Neuronal stem cell (in vitro differentiated cells): ENCODE results near the gene ABCC4.

Experiments used
- DNase-seq: peaks from one replicate; pipeline ENCODE4 v3.0.0-alpha.2; 2013; ENCODE audit warnings: low spot score
- H2AFZ ChIP-seq: one replicate; pipeline ENCODE4 v1.6.1; 2013; ENCODE audit warnings: mild to moderate bottlenecking, low read length, inconsistent platforms
- H2AK5ac ChIP-seq: 2 replicates; pipeline ENCODE4 v1.6.1; 2013; ENCODE audit warnings: low read depth, mild to moderate bottlenecking, inconsistent platforms, low read length, moderate library complexity, mixed read lengths
- H2BK120ac ChIP-seq: 2 replicates; pipeline ENCODE4 v1.6.1; 2013; ENCODE audit warnings: low read depth, mild to moderate bottlenecking, inconsistent platforms, low read length, moderate library complexity, mixed read lengths
- H2BK12ac ChIP-seq: one replicate; pipeline ENCODE4 v1.6.1; 2013; ENCODE audit warnings: low read length, inconsistent platforms
- H2BK15ac ChIP-seq: 2 replicates; pipeline ENCODE4 v1.6.1; 2013; ENCODE audit warnings: mild to moderate bottlenecking, low read length, inconsistent platforms, mixed read lengths
- H2BK5ac ChIP-seq: one replicate; pipeline ENCODE4 v1.6.1; 2013; ENCODE audit warnings: inconsistent platforms, mild to moderate bottlenecking, low read length, moderate library complexity
- H3K14ac ChIP-seq: one replicate; pipeline ENCODE4 v1.6.1; 2013; ENCODE audit warnings: low read length, inconsistent platforms
- H3K18ac ChIP-seq: 2 replicates; pipeline ENCODE4 v1.6.1; 2013; ENCODE audit warnings: low read length, inconsistent platforms
- H3K23ac ChIP-seq: 2 replicates; pipeline ENCODE4 v1.6.1; 2013; ENCODE audit warnings: low read depth, mild to moderate bottlenecking, mixed read lengths, low read length, inconsistent platforms; ENCODE audit not compliant: poor library complexity
- H3K27ac ChIP-seq: replicated peaks from 3 replicates; pipeline ENCODE4 v1.5.1; 2013; ENCODE audit warnings: low read length, inconsistent platforms
- H3K27me3 ChIP-seq, 3 experiments: 2 replicates each; pipeline ENCODE4 v1.6.1; 2013; ENCODE audit warnings: low read length in 3 of 3, mild to moderate bottlenecking in 2 of 3, inconsistent platforms in 1 of 3, low read depth in 1 of 3, mixed read lengths in 1 of 3, moderate library complexity in 1 of 3; ENCODE audit not compliant: control insufficient read depth in 3 of 3, insufficient read depth in 3 of 3
- H3K36me3 ChIP-seq, 2 donors: replicated peaks in 1 of 2; 2 replicates each; pipeline ENCODE4 v1.6.1; 2013; ENCODE audit warnings: low read length in 2 of 2; ENCODE audit not compliant: control insufficient read depth in 2 of 2, insufficient read depth in 2 of 2
- H3K4ac ChIP-seq: 2 replicates; pipeline ENCODE4 v1.6.1; 2013; ENCODE audit warnings: inconsistent platforms, mild to moderate bottlenecking, low read length, moderate library complexity
- H3K4me1 ChIP-seq, 2 donors: 1 replicate in 1 of 2; 2 replicates in 1 of 2; pipeline ENCODE4 v1.6.1; 2013; ENCODE audit warnings: low read length in 2 of 2, low read depth in 1 of 2; ENCODE audit not compliant: control insufficient read depth in 2 of 2, insufficient read depth in 1 of 2
- H3K4me2 ChIP-seq: one replicate; pipeline ENCODE4 v1.6.1; 2013; ENCODE audit warnings: mild to moderate bottlenecking, low read length, inconsistent platforms; ENCODE audit not compliant: insufficient read depth, poor library complexity, severe bottlenecking
- H3K4me3 ChIP-seq, 2 donors: 2 replicates each; pipeline ENCODE4 v1.5.1; 2013; ENCODE audit warnings: low read length in 2 of 2, mild to moderate bottlenecking in 2 of 2, inconsistent platforms in 1 of 2, moderate library complexity in 1 of 2
- H3K79me1 ChIP-seq: one replicate; pipeline ENCODE4 v1.6.1; 2013; ENCODE audit warnings: low read depth, mild to moderate bottlenecking, inconsistent platforms, low read length, moderate library complexity
- H3K9ac ChIP-seq: one replicate; pipeline ENCODE4 v1.6.1; 2013; ENCODE audit warnings: mild to moderate bottlenecking, low read depth, low read length, inconsistent platforms; ENCODE audit not compliant: poor library complexity
- H3K9me3 ChIP-seq, 2 donors: replicated peaks in 1 of 2; 2 replicates each; pipeline versions ENCODE3 to v1.6.1; 2013; ENCODE audit warnings: low read length in 2 of 2, mild to moderate bottlenecking in 2 of 2, inconsistent platforms in 1 of 2, low read depth in 1 of 2, mixed read lengths in 1 of 2, moderate library complexity in 1 of 2; ENCODE audit not compliant: control insufficient read depth in 2 of 2, insufficient read depth in 1 of 2
- H4K8ac ChIP-seq: one replicate; pipeline ENCODE4 v1.6.1; 2013; ENCODE audit warnings: low read depth, mild to moderate bottlenecking, inconsistent platforms, low read length, moderate library complexity
- H4K91ac ChIP-seq: one replicate; pipeline ENCODE4 v1.6.1; 2013; ENCODE audit warnings: low read length, low read depth, mild to moderate bottlenecking, inconsistent platforms; ENCODE audit not compliant: poor library complexity
- WGBS, 2 donors: extraction: QIAGEN DNeasy Blood & Tissue Kit; methylation state at CpG; one replicate each; pipeline ENCODE4 v1.1.7; 2013; ENCODE audit warnings: missing lambda C conversion rate in 2 of 2, mixed read lengths in 1 of 2; ENCODE audit not compliant: insufficient read length in 2 of 2, insufficient replicate concordance in 1 of 2; ENCODE audit errors: extremely low coverage in 2 of 2; 5-methylcytosine and 5-hydroxymethylcytosine counted together

Gene ABCC4

DNA sequence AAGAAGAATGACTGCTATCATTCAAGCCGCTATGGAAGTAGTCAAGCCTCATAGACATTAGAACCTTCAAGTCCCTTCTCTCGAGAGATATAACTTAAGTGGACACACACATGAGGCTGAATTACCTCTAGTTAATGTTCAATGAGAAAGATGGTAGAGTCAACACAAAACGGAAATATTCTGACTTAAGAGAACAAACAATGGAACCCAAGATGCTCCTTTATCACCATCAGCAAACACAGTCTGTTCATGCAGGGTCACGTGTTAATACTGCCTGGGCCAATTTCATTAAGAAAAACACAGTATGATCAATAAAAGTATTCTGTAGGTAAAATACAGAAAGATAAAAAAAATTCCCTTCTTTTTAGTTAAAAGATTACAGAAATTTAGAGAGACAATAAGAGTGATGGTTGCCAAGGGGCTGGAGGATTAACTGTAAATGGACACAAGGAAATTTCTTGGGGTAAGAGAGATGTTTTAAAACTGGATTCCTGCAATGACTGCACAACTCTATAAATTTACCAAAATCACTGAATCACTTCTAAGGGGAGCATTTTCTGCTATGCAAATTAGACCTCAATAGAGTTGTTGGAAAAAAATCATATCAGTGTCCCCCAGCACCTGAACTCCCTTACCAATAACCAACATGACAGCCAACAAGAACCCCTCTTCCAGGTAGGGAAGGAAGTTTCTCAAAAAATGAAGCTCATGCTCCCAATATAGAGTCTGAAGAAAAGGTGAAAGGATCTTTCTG is 256.6 kb downstream of the ABCC4 start:
- H3K4me2 ChIP-seq: no peak overlapping the region
- no peak overlapping the region for H3K18ac ChIP-seq
- H3K79me1 ChIP-seq: no peaks in the 10 kb centered on the region
- no peak overlapping the region for H3K4me3 ChIP-seq
- no peak for DNase-seq
- no peak overlapping the region for H4K91ac ChIP-seq
- no peak overlapping the region for H3K23ac ChIP-seq
- peaks cover 0 to 5% of the 10 kb centered on the region in 2 donors for H3K9me3 ChIP-seq
- no peak overlapping the region for H3K14ac ChIP-seq
- H4K8ac ChIP-seq: no peak overlapping the region
- no peak overlapping the region for H2BK120ac ChIP-seq
- no peak overlapping the region for H2BK15ac ChIP-seq
- WGBS, 2 donors: no CpG with 5 or more reads among the region's 4 CpGs
- H2AFZ ChIP-seq: no peak overlapping the region
- H2BK5ac ChIP-seq: no peak overlapping the region
- H3K4me1 ChIP-seq: no peaks in the 10 kb centered on the region
- H3K27me3 ChIP-seq: no peaks in the 10 kb centered on the region
- H3K4ac ChIP-seq: no peak overlapping the region
- H3K9ac ChIP-seq: no peak overlapping the region
- peaks cover 0 to 14% of the 10 kb centered on the region in 2 donors for H3K36me3 ChIP-seq
- no peak overlapping the region for H2BK12ac ChIP-seq
- no peak overlapping the region for H2AK5ac ChIP-seq
- H3K27ac ChIP-seq: no peak overlapping the region

DNA sequence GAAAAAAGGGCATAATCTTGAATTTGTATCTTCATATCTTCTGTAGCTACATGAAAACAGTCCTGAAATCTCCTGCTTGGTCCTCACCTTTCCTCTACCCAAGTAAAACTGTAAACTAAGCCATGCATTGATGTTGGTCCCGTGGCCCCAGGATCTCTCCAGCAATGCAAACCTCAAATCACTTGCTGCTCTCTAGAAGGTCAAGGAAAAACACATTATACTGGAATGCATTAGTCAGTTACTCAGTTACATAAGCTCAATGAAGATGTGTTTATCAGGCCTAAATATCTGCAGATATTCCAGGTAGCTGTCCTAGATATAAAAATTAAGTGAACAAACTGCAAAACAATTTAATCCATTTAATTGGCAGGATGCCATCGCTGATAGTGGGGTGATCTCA is 261.8 kb downstream of the ABCC4 start:
- no peak overlapping the region for H2BK15ac ChIP-seq
- no peak overlapping the region for H3K14ac ChIP-seq
- no peak overlapping the region for H2AK5ac ChIP-seq
- no peak overlapping the region for H4K91ac ChIP-seq
- no peak overlapping the region for H3K4me3 ChIP-seq
- no peak overlapping the region for H2AFZ ChIP-seq
- peaks cover 0 to 5% of the 10 kb centered on the region in 2 donors for H3K9me3 ChIP-seq
- WGBS, 2 donors: no CpG with 5 or more reads among the region's 2 CpGs
- no peaks in the 10 kb centered on the region for H3K27me3 ChIP-seq
- H2BK12ac ChIP-seq: no peak overlapping the region
- H3K18ac ChIP-seq: no peak overlapping the region
- H3K4me1 ChIP-seq: peaks cover 0 to 5% of the 10 kb centered on the region in 2 donors
- no peak overlapping the region for H3K9ac ChIP-seq
- no peak for DNase-seq
- no peak overlapping the region for H3K4ac ChIP-seq
- no peak overlapping the region for H2BK120ac ChIP-seq
- no peak overlapping the region for H4K8ac ChIP-seq
- H3K23ac ChIP-seq: no peak overlapping the region
- no peaks in the 10 kb centered on the region for H3K79me1 ChIP-seq
- no peak overlapping the region for H3K27ac ChIP-seq
- H3K4me2 ChIP-seq: no peak overlapping the region
- H3K36me3 ChIP-seq: peaks cover 0 to 16% of the 10 kb centered on the region in 2 donors
- H2BK5ac ChIP-seq: no peak overlapping the region

DNA sequence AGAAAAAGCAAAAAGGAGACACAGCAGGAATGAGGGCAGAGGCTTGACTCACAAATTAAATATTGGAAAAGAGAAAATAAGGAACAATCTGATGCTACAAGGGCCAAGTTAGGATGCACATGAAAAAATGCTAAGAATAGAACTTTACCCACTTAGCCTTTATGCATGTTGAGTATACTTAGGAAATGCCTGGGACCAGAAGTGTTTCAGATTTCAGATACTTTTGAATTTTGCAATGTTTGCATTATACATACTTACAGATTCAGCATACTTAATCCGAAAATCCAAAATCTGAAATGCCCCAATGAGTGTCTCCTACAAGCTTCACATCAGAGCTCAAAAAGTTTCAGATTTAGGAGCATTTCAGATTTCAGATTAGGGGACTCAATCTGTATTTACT is 262.3 kb downstream of the ABCC4 start:
- no peak overlapping the region for H3K18ac ChIP-seq
- no peaks in the 10 kb centered on the region for H3K79me1 ChIP-seq
- H3K27ac ChIP-seq: no peak overlapping the region
- no peak for DNase-seq
- no peak overlapping the region for H4K8ac ChIP-seq
- H3K36me3 ChIP-seq: peaks cover 0 to 16% of the 10 kb centered on the region in 2 donors
- no peak overlapping the region for H2AK5ac ChIP-seq
- H3K4me3 ChIP-seq: no peak overlapping the region
- no peak overlapping the region for H3K23ac ChIP-seq
- no peak overlapping the region for H4K91ac ChIP-seq
- no peak overlapping the region for H2BK12ac ChIP-seq
- no peak overlapping the region for H3K4me2 ChIP-seq
- no peak overlapping the region for H3K9ac ChIP-seq
- H2AFZ ChIP-seq: no peak overlapping the region
- H2BK120ac ChIP-seq: no peak overlapping the region
- H3K27me3 ChIP-seq: no peaks in the 10 kb centered on the region
- H3K9me3 ChIP-seq: peaks cover 0 to 5% of the 10 kb centered on the region in 2 donors
- no peak overlapping the region for H2BK5ac ChIP-seq
- H3K4me1 ChIP-seq: peaks cover 0 to 5% of the 10 kb centered on the region in 2 donors
- no CpG with 5 or more reads among the region's 1 CpG for WGBS, 2 donors
- H2BK15ac ChIP-seq: no peak overlapping the region
- H3K14ac ChIP-seq: no peak overlapping the region
- no peak overlapping the region for H3K4ac ChIP-seq

DNA sequence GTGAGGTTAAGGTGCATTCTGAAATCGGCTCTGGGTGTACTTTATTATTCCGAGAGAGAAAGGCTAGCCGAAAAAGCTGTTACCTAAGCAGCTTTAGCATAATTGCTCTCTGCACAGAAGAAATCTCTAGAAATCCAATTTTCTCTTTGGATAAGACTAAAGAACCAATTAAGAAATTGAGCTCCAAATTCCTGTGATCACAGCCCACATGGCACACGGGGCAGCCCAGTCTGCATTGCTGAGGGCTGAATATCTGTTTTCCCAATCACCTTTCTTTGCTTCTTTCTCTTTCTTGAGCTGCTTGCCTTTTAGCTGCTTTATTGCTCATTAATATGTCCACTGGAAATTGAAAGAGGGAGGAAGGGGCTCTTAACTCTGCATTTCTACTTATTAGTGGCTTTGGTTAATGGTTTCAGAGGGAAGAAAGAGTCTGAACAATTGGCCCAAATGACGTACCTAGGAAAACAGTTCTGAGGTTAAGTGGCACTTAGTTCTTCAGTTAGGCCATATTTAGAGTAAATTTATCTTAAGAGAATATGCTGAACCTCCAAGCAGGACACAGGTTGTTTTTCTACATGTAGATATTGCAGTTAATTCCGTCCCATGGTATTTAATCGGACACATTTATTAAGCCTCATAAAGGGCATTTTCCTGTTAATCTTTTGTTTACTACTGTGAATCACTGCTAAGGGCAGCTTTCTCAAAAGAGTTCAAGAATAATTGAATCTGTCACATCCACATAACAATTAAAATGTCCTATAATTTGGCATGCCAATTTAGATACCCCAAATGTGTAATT is 265.7 kb downstream of the ABCC4 start:
- H3K4me2 ChIP-seq: no peak overlapping the region
- no peak overlapping the region for H3K14ac ChIP-seq
- H3K18ac ChIP-seq: no peak overlapping the region
- no peak overlapping the region for H2BK5ac ChIP-seq
- no peak overlapping the region for H4K8ac ChIP-seq
- no peaks in the 10 kb centered on the region for H3K9me3 ChIP-seq
- no peak overlapping the region for H2BK120ac ChIP-seq
- no peak overlapping the region for H2AFZ ChIP-seq
- no peak overlapping the region for H3K23ac ChIP-seq
- peak overlapping the region; percentile 6 for H3K27ac ChIP-seq
- H3K4me3 ChIP-seq: no peak overlapping the region
- DNase-seq: no peak
- H3K4me1 ChIP-seq: peaks cover 0 to 5% of the 10 kb centered on the region in 2 donors
- no peak overlapping the region for H2BK12ac ChIP-seq
- no peak overlapping the region for H2BK15ac ChIP-seq
- H3K79me1 ChIP-seq: no peaks in the 10 kb centered on the region
- peaks cover 0 to 3% of the 10 kb centered on the region in 2 donors for H3K36me3 ChIP-seq
- H4K91ac ChIP-seq: no peak overlapping the region
- no peak overlapping the region for H3K4ac ChIP-seq
- no peak overlapping the region for H2AK5ac ChIP-seq
- no peak overlapping the region for H3K9ac ChIP-seq
- no CpG with 5 or more reads among the region's 7 CpGs for WGBS, 2 donors
- no peaks in the 10 kb centered on the region for H3K27me3 ChIP-seq
